Measurements from ENCODE around the gene GPX4. TPM values are rescaled to one million over a fixed set of nuclear protein-coding genes. Genes with fewer than 3 reads are reported as not detected.

The GPX4 gene
- total and polyA plus RNA-seq, 2 of the 13 experiments (the other 11 are each of a cell fraction or from before 2014, with no cell fraction given) = 535 to 613 TPM

GRCh38 chr19:1102407-1103131 lies 1.2 kb upstream of the GPX4 start (continued):
- TF ChIP-seq ZBTB10 (CRISPR knock-in tag; IDR thresholded peaks at IDR 0.05; ENCODE audit: borderline replicate concordance) = no peak
- TF ChIP-seq SRSF1 (optimal IDR thresholded peaks at IDR 0.05; ENCODE audit: low read depth, low read length) = no peak
- no peak for TF ChIP-seq AGO2 (optimal IDR thresholded peaks at IDR 0.05; ENCODE audit: low read depth, low read length)
- TF ChIP-seq ZBTB43 (CRISPR knock-in tag; conservative IDR thresholded peaks at IDR 0.05) = no peak
- peak; percentile 84; the same call in 1 of the 2 replicates for TF ChIP-seq CEBPB (IDR thresholded peaks at IDR 0.05; ENCODE audit: borderline replicate concordance, low read depth, low read length)
- TF ChIP-seq CHD2 (IDR thresholded peaks at IDR 0.05; ENCODE audit: low read depth, low read length) = no peak
- TF ChIP-seq GATAD2A (CRISPR knock-in tag; IDR thresholded peaks at IDR 0.05) = peak; percentile 70; the same call in 1 of the 2 replicates
- peak; percentile 19 for TF ChIP-seq SALL1 (CRISPR knock-in tag; IDR thresholded peaks at IDR 0.05)
- 0 out of 2 replicates have a peak, but pooled peaks have one; percentile 1 for TF ChIP-seq ZNF224 (CRISPR knock-in tag; IDR thresholded peaks at IDR 0.05)
- no peak for TF ChIP-seq SMAD3 (CRISPR knock-in tag; IDR thresholded peaks at IDR 0.05)
- TF ChIP-seq, protein P1, sequence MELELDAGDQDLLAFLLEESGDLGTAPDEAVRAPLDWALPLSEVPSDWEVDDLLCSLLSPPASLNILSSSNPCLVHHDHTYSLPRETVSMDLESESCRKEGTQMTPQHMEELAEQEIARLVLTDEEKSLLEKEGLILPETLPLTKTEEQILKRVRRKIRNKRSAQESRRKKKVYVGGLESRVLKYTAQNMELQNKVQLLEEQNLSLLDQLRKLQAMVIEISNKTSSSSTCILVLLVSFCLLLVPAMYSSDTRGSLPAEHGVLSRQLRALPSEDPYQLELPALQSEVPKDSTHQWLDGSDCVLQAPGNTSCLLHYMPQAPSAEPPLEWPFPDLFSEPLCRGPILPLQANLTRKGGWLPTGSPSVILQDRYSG (CRISPR knock-in tag; IDR thresholded peaks at IDR 0.05) = no peak
- TF ChIP-seq NFIC (IDR thresholded peaks at IDR 0.05; ENCODE audit: low read length) = peak; percentile 32; the same call in 1 of the 2 replicates
- TF ChIP-seq, protein P2, sequence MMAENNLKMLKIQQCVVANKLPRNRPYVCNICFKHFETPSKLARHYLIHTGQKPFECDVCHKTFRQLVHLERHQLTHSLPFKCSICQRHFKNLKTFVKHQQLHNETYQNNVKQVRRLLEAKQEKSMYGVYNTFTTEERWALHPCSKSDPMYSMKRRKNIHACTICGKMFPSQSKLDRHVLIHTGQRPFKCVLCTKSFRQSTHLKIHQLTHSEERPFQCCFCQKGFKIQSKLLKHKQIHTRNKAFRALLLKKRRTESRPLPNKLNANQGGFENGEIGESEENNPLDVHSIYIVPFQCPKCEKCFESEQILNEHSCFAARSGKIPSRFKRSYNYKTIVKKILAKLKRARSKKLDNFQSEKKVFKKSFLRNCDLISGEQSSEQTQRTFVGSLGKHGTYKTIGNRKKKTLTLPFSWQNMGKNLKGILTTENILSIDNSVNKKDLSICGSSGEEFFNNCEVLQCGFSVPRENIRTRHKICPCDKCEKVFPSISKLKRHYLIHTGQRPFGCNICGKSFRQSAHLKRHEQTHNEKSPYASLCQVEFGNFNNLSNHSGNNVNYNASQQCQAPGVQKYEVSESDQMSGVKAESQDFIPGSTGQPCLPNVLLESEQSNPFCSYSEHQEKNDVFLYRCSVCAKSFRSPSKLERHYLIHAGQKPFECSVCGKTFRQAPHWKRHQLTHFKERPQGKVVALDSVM (CRISPR knock-in tag; IDR thresholded peaks at IDR 0.05) = no peak
- TF ChIP-seq FOSL1 (CRISPR knock-in tag; IDR thresholded peaks at IDR 0.05; ENCODE audit: borderline replicate concordance) = peak; percentile 91
- TF ChIP-seq ISL2 (CRISPR knock-in tag; IDR thresholded peaks at IDR 0.05) = no peak
- no peak for TF ChIP-seq RBFOX2 (IDR thresholded peaks at IDR 0.05; ENCODE audit: low read depth, low read length)
- TF ChIP-seq STAT5B (CRISPR knock-in tag; IDR thresholded peaks at IDR 0.05) = no peak
- TF ChIP-seq SIX1 (CRISPR knock-in tag; IDR thresholded peaks at IDR 0.05; ENCODE audit: borderline replicate concordance) = no peak
- TF ChIP-seq, protein P3, sequence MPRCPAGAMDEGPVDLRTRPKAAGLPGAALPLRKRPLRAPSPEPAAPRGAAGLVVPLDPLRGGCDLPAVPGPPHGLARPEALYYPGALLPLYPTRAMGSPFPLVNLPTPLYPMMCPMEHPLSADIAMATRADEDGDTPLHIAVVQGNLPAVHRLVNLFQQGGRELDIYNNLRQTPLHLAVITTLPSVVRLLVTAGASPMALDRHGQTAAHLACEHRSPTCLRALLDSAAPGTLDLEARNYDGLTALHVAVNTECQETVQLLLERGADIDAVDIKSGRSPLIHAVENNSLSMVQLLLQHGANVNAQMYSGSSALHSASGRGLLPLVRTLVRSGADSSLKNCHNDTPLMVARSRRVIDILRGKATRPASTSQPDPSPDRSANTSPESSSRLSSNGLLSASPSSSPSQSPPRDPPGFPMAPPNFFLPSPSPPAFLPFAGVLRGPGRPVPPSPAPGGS (CRISPR knock-in tag; IDR thresholded peaks at IDR 0.05) = no peak
- no peak for TF ChIP-seq DR1 (CRISPR knock-in tag; IDR thresholded peaks at IDR 0.05)
- no peak for TF ChIP-seq SNRNP70 (IDR thresholded peaks at IDR 0.05; ENCODE audit: low read depth, low read length)
- no peak for TF ChIP-seq MIER3 (CRISPR knock-in tag; IDR thresholded peaks at IDR 0.05; ENCODE audit: borderline replicate concordance)
- no peak for TF ChIP-seq ZSCAN22 (CRISPR knock-in tag; IDR thresholded peaks at IDR 0.05)
